SK-N-SH (cell line): Measurements from ENCODE around the gene CDH2.

Source experiments
- RAD21 ChIP-seq: IDR thresholded peaks from 2 replicates; pipeline ENCODE4 v1.6.1; 2012; ENCODE audit warnings: mild to moderate bottlenecking, low read length
- TF ChIP-seq, protein P1 (sequence below): fragments of 200-600 bp; sonication (generic); IDR thresholded peaks from 2 replicates; pipeline ENCODE4 v1.6.1; 2017; ENCODE audit warnings: antibody characterized with exemption, mild to moderate bottlenecking, moderate library complexity
- TF ChIP-seq, protein P2 (sequence below): IDR thresholded peaks from 2 replicates; pipeline ENCODE4 v1.4.0; 2012; ENCODE audit warnings: low read depth, borderline replicate concordance

DNA sequence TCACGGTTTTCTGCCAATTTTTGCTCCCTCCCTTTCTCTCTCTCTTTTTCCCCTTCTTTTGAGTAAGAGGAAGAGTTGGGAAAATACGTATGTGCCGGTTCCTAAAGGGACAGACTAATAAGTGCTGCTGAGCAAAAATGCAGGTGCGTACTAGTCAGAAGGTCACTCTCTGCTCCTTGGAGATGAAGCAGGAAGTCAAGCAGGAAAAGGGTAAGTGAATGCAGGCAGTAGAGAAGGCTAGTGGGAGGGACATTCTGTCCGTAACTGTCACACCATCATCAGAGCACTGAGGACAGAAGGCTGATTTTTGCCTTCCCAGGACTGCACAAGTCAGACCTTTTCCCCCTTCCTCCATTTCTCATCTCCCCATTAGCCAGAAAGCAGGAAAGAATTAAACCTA lies 105.7 kb downstream of the CDH2 start:
- TF ChIP-seq, protein P1, sequence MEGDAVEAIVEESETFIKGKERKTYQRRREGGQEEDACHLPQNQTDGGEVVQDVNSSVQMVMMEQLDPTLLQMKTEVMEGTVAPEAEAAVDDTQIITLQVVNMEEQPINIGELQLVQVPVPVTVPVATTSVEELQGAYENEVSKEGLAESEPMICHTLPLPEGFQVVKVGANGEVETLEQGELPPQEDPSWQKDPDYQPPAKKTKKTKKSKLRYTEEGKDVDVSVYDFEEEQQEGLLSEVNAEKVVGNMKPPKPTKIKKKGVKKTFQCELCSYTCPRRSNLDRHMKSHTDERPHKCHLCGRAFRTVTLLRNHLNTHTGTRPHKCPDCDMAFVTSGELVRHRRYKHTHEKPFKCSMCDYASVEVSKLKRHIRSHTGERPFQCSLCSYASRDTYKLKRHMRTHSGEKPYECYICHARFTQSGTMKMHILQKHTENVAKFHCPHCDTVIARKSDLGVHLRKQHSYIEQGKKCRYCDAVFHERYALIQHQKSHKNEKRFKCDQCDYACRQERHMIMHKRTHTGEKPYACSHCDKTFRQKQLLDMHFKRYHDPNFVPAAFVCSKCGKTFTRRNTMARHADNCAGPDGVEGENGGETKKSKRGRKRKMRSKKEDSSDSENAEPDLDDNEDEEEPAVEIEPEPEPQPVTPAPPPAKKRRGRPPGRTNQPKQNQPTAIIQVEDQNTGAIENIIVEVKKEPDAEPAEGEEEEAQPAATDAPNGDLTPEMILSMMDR = no peak
- no peak for TF ChIP-seq RAD21
- TF ChIP-seq, protein P2, sequence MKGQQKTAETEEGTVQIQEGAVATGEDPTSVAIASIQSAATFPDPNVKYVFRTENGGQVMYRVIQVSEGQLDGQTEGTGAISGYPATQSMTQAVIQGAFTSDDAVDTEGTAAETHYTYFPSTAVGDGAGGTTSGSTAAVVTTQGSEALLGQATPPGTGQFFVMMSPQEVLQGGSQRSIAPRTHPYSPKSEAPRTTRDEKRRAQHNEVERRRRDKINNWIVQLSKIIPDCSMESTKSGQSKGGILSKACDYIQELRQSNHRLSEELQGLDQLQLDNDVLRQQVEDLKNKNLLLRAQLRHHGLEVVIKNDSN = no peak
